DND-41 (cell line): ENCODE data around the gene ITGB1.
A peak's percentile ranks its signal among the peaks of the same experiment; 100 is the strongest.

Source experiments
- ATAC-seq: fragments of 200-7000 bp; cut with Tn5 transposase; 3 replicates; pipeline ENCODE4 v1.9.1; 2021; ENCODE audit warnings: low read depth; ENCODE audit not compliant: insufficient read depth
- DNase-seq: peaks from one replicate; pipeline ENCODE4 v3.0.0-alpha.2; 2020
- H2AFZ ChIP-seq: 2 replicates; pipeline ENCODE4 v1.6.0; 2012; ENCODE audit warnings: low read depth, low read length
- H3K27ac ChIP-seq: 2 replicates; pipeline ENCODE4 v1.5.1; 2012; ENCODE audit warnings: low read length, inconsistent platforms
- H3K27me3 ChIP-seq: fragments of 200-600 bp; sonication (generic); 2 replicates; pipeline ENCODE4 v1.6.0; 2012; ENCODE audit warnings: low read length, mild to moderate bottlenecking, inconsistent platforms; ENCODE audit not compliant: insufficient read depth, poor library complexity
- H3K36me3 ChIP-seq: 2 replicates; pipeline ENCODE4 v1.5.1; 2012; ENCODE audit warnings: low read length, inconsistent platforms; ENCODE audit not compliant: insufficient read depth
- H3K4me1 ChIP-seq: 2 replicates; pipeline ENCODE4 v1.5.1; 2012; ENCODE audit warnings: mild to moderate bottlenecking, low read length; ENCODE audit not compliant: insufficient read depth
- H3K4me2 ChIP-seq: 2 replicates; pipeline ENCODE4 v1.6.0; 2012; ENCODE audit warnings: mild to moderate bottlenecking, moderate library complexity, low read length, inconsistent platforms; ENCODE audit not compliant: insufficient read depth
- H3K4me3 ChIP-seq, 2 experiments: fragments of 200-600 bp in 1 of 2; shearing (Covaris generic) in 1 of 2; 2 replicates each; pipeline ENCODE4 v1.5.1; 2012 to 2016; ENCODE audit warnings: inconsistent platforms in 2 of 2, low read length in 2 of 2, mild to moderate bottlenecking in 2 of 2, low read depth in 1 of 2, moderate library complexity in 1 of 2
- H3K79me2 ChIP-seq: 2 replicates; pipeline ENCODE4 v1.6.0; 2012; ENCODE audit warnings: low read length, inconsistent platforms; ENCODE audit not compliant: insufficient read depth
- H3K9ac ChIP-seq: 2 replicates; pipeline ENCODE4 v1.6.0; 2012; ENCODE audit warnings: low read depth, mild to moderate bottlenecking, inconsistent platforms, low read length, moderate library complexity
- H3K9me3 ChIP-seq: 2 replicates; pipeline ENCODE4 v1.5.1; 2012; ENCODE audit warnings: low read length, moderate library complexity, mild to moderate bottlenecking, inconsistent platforms; ENCODE audit not compliant: insufficient read depth, severe bottlenecking
- H4K20me1 ChIP-seq: 2 replicates; pipeline ENCODE4 v1.6.0; 2012; ENCODE audit warnings: low read length; ENCODE audit not compliant: insufficient read depth
- CTCF ChIP-seq: IDR thresholded peaks from 2 replicates; pipeline ENCODE4 v1.5.1; 2012; ENCODE audit warnings: borderline replicate concordance, low read length, moderate library complexity, mild to moderate bottlenecking; ENCODE audit not compliant: poor library complexity, severe bottlenecking; ENCODE audit errors: extremely low read depth
- EZH2 ChIP-seq: IDR thresholded peaks from 3 replicates; pipeline ENCODE4 v1.6.1; 2012; ENCODE audit warnings: borderline replicate concordance, low read depth, mild to moderate bottlenecking, moderate library complexity, low read length, inconsistent platforms; ENCODE audit not compliant: severe bottlenecking

The ITGB1 gene

GRCh38 chr10:32889631-32890212, 68.3 kb downstream of the ITGB1 start:
- DNase-seq: no peak
- Histone ChIP-seq H3K4me1 (0 out of 2 replicates have a peak, but pooled peaks cover 5% of the 10 kb centered on the region), H3K27ac (no peak overlapping the region), H3K27me3 (no peaks in the 10 kb centered on the region), H4K20me1 (no peaks in the 10 kb centered on the region), H3K4me3 (no peak overlapping the region), H3K4me2 (peak overlapping the region; percentile 23; the same call in 1 of the 2 replicates), H3K9ac (no peak overlapping the region), H3K9me3 (no peaks in the 10 kb centered on the region), H2AFZ (no peak overlapping the region), H3K79me2 (no peaks in the 10 kb centered on the region), H3K36me3 (no peaks in the 10 kb centered on the region)
- TF ChIP-seq CTCF: no peak
- no peak for TF ChIP-seq EZH2
- ATAC-seq: 0 out of 3 replicates have a peak, but pooled peaks have one; percentile 52

GRCh38 chr10:32888161-32888927, 69.7 kb downstream of the ITGB1 start:
- H3K4me2 ChIP-seq: no peak overlapping the region
- H3K4me1 ChIP-seq: 0 out of 2 replicates have a peak, but pooled peaks cover 5% of the 10 kb centered on the region
- H3K27me3 ChIP-seq: no peaks in the 10 kb centered on the region
- DNase-seq (no peak), ATAC-seq (no peak)
- H4K20me1 ChIP-seq: no peaks in the 10 kb centered on the region
- H2AFZ ChIP-seq: no peak overlapping the region
- H3K9me3 ChIP-seq: no peaks in the 10 kb centered on the region
- H3K4me3 ChIP-seq: no peak overlapping the region
- no peak overlapping the region for H3K27ac ChIP-seq
- no peak overlapping the region for H3K9ac ChIP-seq
- H3K79me2 ChIP-seq: no peaks in the 10 kb centered on the region
- TF ChIP-seq CTCF (no peak), EZH2 (no peak)
- H3K36me3 ChIP-seq: no peaks in the 10 kb centered on the region

- Histone ChIP-seq H4K20me1 (no peaks in the 10 kb centered on the region), H3K9me3 (no peaks in the 10 kb centered on the region), H3K4me2 (no peak overlapping the region), H3K27me3 (no peaks in the 10 kb centered on the region), H2AFZ (no peak overlapping the region), H3K27ac (no peak overlapping the region), H3K36me3 (no peaks in the 10 kb centered on the region), H3K79me2 (no peaks in the 10 kb centered on the region), H3K4me3 (no peak overlapping the region), H3K4me1 (0 out of 2 replicates have a peak, but pooled peaks cover 5% of the 10 kb centered on the region), H3K9ac (no peak overlapping the region)
- no peak for TF ChIP-seq CTCF
- DNase-seq (no peak), ATAC-seq (peak; percentile 37; the same call in 2 of the 3 replicates)
Observed at GRCh38 chr10:32887481-32887880, 70.5 kb downstream of the ITGB1 start.
